ENCODE results near the gene E2F8.

The E2F8 gene

DNA sequence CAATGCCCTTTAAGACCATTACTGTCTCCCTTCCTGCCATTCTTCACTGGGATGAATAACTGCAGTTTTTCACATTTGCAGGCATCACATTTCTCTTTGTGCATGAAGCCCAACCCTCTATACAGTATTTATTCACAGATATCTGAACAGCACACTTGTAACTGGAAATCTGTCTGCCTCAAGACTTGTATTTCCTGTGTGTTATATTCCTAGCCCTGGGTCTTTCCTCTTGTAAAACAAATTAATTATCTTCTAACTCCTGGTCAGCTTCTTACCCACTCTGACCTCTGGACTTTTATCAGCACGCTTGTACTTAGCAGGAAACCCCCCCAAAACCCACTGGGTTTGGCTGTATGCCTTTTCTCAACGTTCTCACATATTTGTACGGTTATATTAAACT, 41.0 kb downstream of the E2F8 start:
- no peaks in the 10 kb centered on the region for H3K4me1 ChIP-seq (ENCODE audit: control insufficient read depth, low read length)
- no peaks in the 10 kb centered on the region for H3K9me3 ChIP-seq (ENCODE audit: control insufficient read depth, insufficient read depth, low read length)
- H3K27me3 ChIP-seq (ENCODE audit: control insufficient read depth, low read length), result peaks cover 6% of the 10 kb centered on the region; the same call in 1 of the 2 replicates
- no peak overlapping the region for H3K4me2 ChIP-seq (ENCODE audit: low read length)
- H3K36me3 ChIP-seq (ENCODE audit: control insufficient read depth, low read length), result no peaks in the 10 kb centered on the region
- no peaks in the 10 kb centered on the region for H3K79me2 ChIP-seq (ENCODE audit: control insufficient read depth, low read length)
- H3F3A ChIP-seq (ENCODE audit: control insufficient read depth, insufficient read depth), result no peaks in the 10 kb centered on the region
- TF ChIP-seq EZH2phosphoT487 (IDR thresholded peaks at IDR 0.05; ENCODE audit: borderline replicate concordance, low read length), result no peak
- TF ChIP-seq, protein P1, sequence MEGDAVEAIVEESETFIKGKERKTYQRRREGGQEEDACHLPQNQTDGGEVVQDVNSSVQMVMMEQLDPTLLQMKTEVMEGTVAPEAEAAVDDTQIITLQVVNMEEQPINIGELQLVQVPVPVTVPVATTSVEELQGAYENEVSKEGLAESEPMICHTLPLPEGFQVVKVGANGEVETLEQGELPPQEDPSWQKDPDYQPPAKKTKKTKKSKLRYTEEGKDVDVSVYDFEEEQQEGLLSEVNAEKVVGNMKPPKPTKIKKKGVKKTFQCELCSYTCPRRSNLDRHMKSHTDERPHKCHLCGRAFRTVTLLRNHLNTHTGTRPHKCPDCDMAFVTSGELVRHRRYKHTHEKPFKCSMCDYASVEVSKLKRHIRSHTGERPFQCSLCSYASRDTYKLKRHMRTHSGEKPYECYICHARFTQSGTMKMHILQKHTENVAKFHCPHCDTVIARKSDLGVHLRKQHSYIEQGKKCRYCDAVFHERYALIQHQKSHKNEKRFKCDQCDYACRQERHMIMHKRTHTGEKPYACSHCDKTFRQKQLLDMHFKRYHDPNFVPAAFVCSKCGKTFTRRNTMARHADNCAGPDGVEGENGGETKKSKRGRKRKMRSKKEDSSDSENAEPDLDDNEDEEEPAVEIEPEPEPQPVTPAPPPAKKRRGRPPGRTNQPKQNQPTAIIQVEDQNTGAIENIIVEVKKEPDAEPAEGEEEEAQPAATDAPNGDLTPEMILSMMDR (IDR thresholded peaks at IDR 0.05; ENCODE audit: low read depth, low read length, poor library complexity, severe bottlenecking), result no peak
- no peaks in the 10 kb centered on the region for H3K9me2 ChIP-seq (replicated peaks; ENCODE audit: control insufficient read depth, low read length)
- no peaks in the 10 kb centered on the region for H4K20me1 ChIP-seq (ENCODE audit: control insufficient read depth, insufficient read depth, low read depth, low read length)
- H3K27ac ChIP-seq (ENCODE audit: low read depth, low read length), result no peak overlapping the region
- no peak overlapping the region for H3K4me3 ChIP-seq (ENCODE audit: low read length)

DNA sequence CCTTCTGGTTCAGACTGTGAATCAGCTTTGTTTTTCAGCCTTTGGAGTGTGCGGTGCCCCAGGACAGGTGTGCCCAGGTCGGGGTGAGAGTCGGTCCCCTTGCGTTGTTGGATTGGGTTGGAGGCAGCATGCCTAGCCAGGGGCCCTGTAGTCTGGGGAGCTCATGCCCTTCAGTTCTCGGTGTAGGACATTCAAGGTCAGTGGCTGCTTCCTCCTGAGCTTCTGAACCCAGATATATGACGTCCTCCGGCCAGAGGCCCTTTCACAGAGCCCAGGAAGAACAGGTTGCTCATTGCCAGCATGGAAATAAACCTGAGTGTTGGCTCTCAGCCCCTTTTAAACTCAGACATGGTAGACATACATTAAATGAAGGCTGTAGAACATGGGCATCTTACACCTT, 41.7 kb downstream of the E2F8 start:
- H3K4me1 ChIP-seq (ENCODE audit: control insufficient read depth, low read length), result no peaks in the 10 kb centered on the region
- no peaks in the 10 kb centered on the region for H4K20me1 ChIP-seq (ENCODE audit: control insufficient read depth, insufficient read depth, low read depth, low read length)
- no peaks in the 10 kb centered on the region for H3K79me2 ChIP-seq (ENCODE audit: control insufficient read depth, low read length)
- no peak overlapping the region for H3K4me3 ChIP-seq (ENCODE audit: low read length)
- H3K27ac ChIP-seq (ENCODE audit: low read depth, low read length), result no peak overlapping the region
- H3K36me3 ChIP-seq (ENCODE audit: control insufficient read depth, low read length), result no peaks in the 10 kb centered on the region
- no peaks in the 10 kb centered on the region for H3K9me2 ChIP-seq (replicated peaks; ENCODE audit: control insufficient read depth, low read length)
- H3K9me3 ChIP-seq (ENCODE audit: control insufficient read depth, insufficient read depth, low read length), result no peaks in the 10 kb centered on the region
- H3K4me2 ChIP-seq (ENCODE audit: low read length), result no peak overlapping the region
- TF ChIP-seq, protein P1 (IDR thresholded peaks at IDR 0.05; ENCODE audit: low read depth, low read length, poor library complexity, severe bottlenecking), result no peak
- TF ChIP-seq EZH2phosphoT487 (IDR thresholded peaks at IDR 0.05; ENCODE audit: borderline replicate concordance, low read length), result no peak
- H3F3A ChIP-seq (ENCODE audit: control insufficient read depth, insufficient read depth), result no peaks in the 10 kb centered on the region
- peaks cover 6% of the 10 kb centered on the region; the same call in 1 of the 2 replicates for H3K27me3 ChIP-seq (ENCODE audit: control insufficient read depth, low read length)

DNA sequence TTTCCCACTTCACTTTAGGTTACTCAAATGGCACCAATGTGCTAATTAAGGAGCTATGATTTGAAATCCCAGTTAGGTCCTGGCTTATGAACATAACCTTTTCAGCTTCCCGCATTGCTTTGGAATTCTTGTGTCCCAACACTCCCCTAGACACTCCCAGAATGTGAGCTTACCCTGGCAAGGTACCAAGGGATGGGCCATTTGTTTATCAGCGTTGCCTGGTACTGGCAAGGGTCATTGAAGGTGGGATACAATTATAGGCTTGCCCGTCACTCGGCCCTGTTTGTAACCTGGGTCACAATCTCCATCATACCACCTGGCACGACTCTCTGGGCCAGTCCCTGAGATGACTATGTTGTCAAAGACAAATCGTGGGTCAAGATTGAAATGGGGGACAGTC, 44.3 kb downstream of the E2F8 start:
- H3K27ac ChIP-seq (ENCODE audit: low read depth, low read length), result no peak overlapping the region
- H3K4me3 ChIP-seq (ENCODE audit: low read length), result no peak overlapping the region
- no peaks in the 10 kb centered on the region for H3K9me3 ChIP-seq (ENCODE audit: control insufficient read depth, insufficient read depth, low read length)
- H4K20me1 ChIP-seq (ENCODE audit: control insufficient read depth, insufficient read depth, low read depth, low read length), result no peaks in the 10 kb centered on the region
- H3K27me3 ChIP-seq (ENCODE audit: control insufficient read depth, low read length), result 0 out of 2 replicates have a peak, but pooled peaks cover 2% of the 10 kb centered on the region
- H3F3A ChIP-seq (ENCODE audit: control insufficient read depth, insufficient read depth), result no peaks in the 10 kb centered on the region
- H3K79me2 ChIP-seq (ENCODE audit: control insufficient read depth, low read length), result no peaks in the 10 kb centered on the region
- no peaks in the 10 kb centered on the region for H3K4me1 ChIP-seq (ENCODE audit: control insufficient read depth, low read length)
- no peaks in the 10 kb centered on the region for H3K9me2 ChIP-seq (replicated peaks; ENCODE audit: control insufficient read depth, low read length)
- TF ChIP-seq, protein P1 (IDR thresholded peaks at IDR 0.05; ENCODE audit: low read depth, low read length, poor library complexity, severe bottlenecking), result no peak
- TF ChIP-seq EZH2phosphoT487 (IDR thresholded peaks at IDR 0.05; ENCODE audit: borderline replicate concordance, low read length), result no peak
- no peak overlapping the region for H3K4me2 ChIP-seq (ENCODE audit: low read length)
- no peaks in the 10 kb centered on the region for H3K36me3 ChIP-seq (ENCODE audit: control insufficient read depth, low read length)
